Lung (tissue), 12 donors: ENCODE data around the gene TNK2. TPM values are rescaled to one million over a fixed set of nuclear protein-coding genes. Genes with fewer than 3 reads are reported as not detected.

Experiments
- ATAC-seq: fragments of 200-7000 bp; cut with Tn5 transposase; one replicate; pipeline ENCODE4 v1.9.1; 2020; ENCODE audit warnings: moderate number of reproducible peaks; ENCODE audit not compliant: insufficient read depth, low FRiP score
- DNase-seq, 3 donors: peaks; one replicate each; pipeline ENCODE4 v3.0.0-alpha.2; 2013 to 2017
- H3K27ac ChIP-seq, 2 donors: one replicate each; pipeline ENCODE4 v1.5.1; 2013; ENCODE audit warnings: mild to moderate bottlenecking in 2 of 2, moderate library complexity in 2 of 2, control low read depth in 1 of 2, inconsistent platforms in 1 of 2, low read depth in 1 of 2, low read length in 1 of 2
- H3K27me3 ChIP-seq, 3 donors: one replicate each; pipeline ENCODE4 v1.5.1; 2013; ENCODE audit warnings: low read length in 2 of 3; ENCODE audit not compliant: control insufficient read depth in 3 of 3, insufficient read depth in 3 of 3
- H3K36me3 ChIP-seq, 4 donors: one replicate each; pipeline ENCODE4 v1.5.1; 2013; ENCODE audit warnings: low read length in 4 of 4, mild to moderate bottlenecking in 1 of 4, moderate library complexity in 1 of 4; ENCODE audit not compliant: control insufficient read depth in 4 of 4, insufficient read depth in 4 of 4
- H3K4me1 ChIP-seq, 5 donors: one replicate each; pipeline ENCODE4 v1.5.1; 2013; ENCODE audit warnings: low read length in 5 of 5, mild to moderate bottlenecking in 2 of 5, moderate library complexity in 1 of 5; ENCODE audit not compliant: control insufficient read depth in 5 of 5, insufficient read depth in 5 of 5
- H3K4me3 ChIP-seq: one replicate; pipeline ENCODE4 v1.5.1; 2013; ENCODE audit warnings: mild to moderate bottlenecking, control low read depth, moderate library complexity
- H3K9ac ChIP-seq, 2 donors: one replicate each; pipeline ENCODE4 v1.5.1; 2013; ENCODE audit warnings: low read length in 2 of 2, control low read depth in 1 of 2; ENCODE audit not compliant: insufficient read depth in 1 of 2
- H3K9me3 ChIP-seq, 4 donors: one replicate each; pipeline ENCODE4 v1.5.1; 2013; ENCODE audit warnings: low read length in 3 of 4, mild to moderate bottlenecking in 1 of 4, moderate library complexity in 1 of 4; ENCODE audit not compliant: control insufficient read depth in 4 of 4, insufficient read depth in 3 of 4
- CTCF ChIP-seq: IDR thresholded peaks from 2 replicates; pipeline ENCODE4 v1.5.1; 2012; ENCODE audit warnings: mild to moderate bottlenecking; ENCODE audit errors: control extremely low read depth, extremely low read depth
- WGBS, 2 donors: extraction: QIAGEN DNeasy Blood & Tissue Kit; methylation state at CpG; one replicate each; pipeline ENCODE4 v1.1.7; 2013; 5-methylcytosine and 5-hydroxymethylcytosine counted together
- polyA plus RNA-seq, 2 donors: library from polyadenylated mRNA; stranded (reverse); fragments of 200-250 nt; gene quantifications; one replicate each; pipeline ENCODE4 v1.2.1, GENCODE V29; 2013
- total RNA-seq, 2 donors: library from RNA; depleted of rRNA in 1 of 2; stranded (reverse); fragments of >200 nt in 1 of 2; gene quantifications; one replicate each; pipeline ENCODE4 v1.2.1, GENCODE V29; 2014 to 2021
- donor health status: control.
- donor health status: control.
- donor health status: Bipolar disorder and iron deficiency.
- donor health status: healthy.
- donor health status: DM: yes; HTN: yes; CAD: no.

TNK2 gene
- total and polyA plus RNA-seq, 4 donors = 15.0 to 63.5 (median 35.6) TPM

GRCh38 chr3:195859846-195860411, 48.4 kb downstream of the TNK2 start:
- H3K9me3 ChIP-seq = no peaks in the 10 kb centered on the region
- no peak for TF ChIP-seq CTCF

GRCh38 chr3:195859061-195859845, 49.1 kb downstream of the TNK2 start:
- Histone ChIP-seq H3K27me3 (no peaks in the 10 kb centered on the region), H3K9ac (peak overlapping the region in 1 of 2 donors; percentile 54), H3K9me3 (no peaks in the 10 kb centered on the region), H3K27ac (no peak overlapping the region), H3K4me1 (peaks cover 0 to 7% (median 0%) of the 10 kb centered on the region in 5 donors), H3K36me3 (peaks cover 0 to 8% (median 2%) of the 10 kb centered on the region in 4 donors), H3K4me3 (no peak overlapping the region)
- peak; percentile 36 for ATAC-seq
- DNase-seq = peak; percentile 68 to 75 (median 74)
- 14 to 15% methylated on average over 21 of the region's 21 CpGs for WGBS, 2 donors
- TF ChIP-seq CTCF = peak; percentile 98

More at GRCh38 chr3:195859846-195860411, 48.4 kb downstream of the TNK2 start:
- Histone ChIP-seq H3K4me1 (peaks cover 0 to 7% (median 0%) of the 10 kb centered on the region in 5 donors), H3K27ac (no peak overlapping the region), H3K4me3 (no peak overlapping the region), H3K9ac (no peak overlapping the region), H3K36me3 (peaks cover 0 to 8% (median 2%) of the 10 kb centered on the region in 4 donors), H3K27me3 (no peaks in the 10 kb centered on the region)
- ATAC-seq (no peak), DNase-seq (no peak)
- WGBS, 2 donors = 83 to 84% methylated on average over 23 of the region's 23 CpGs

- Histone ChIP-seq H3K36me3 (no peaks in the 10 kb centered on the region), H3K4me1 (peaks cover 0 to 7% (median 0%) of the 10 kb centered on the region in 5 donors), H3K4me3 (no peak overlapping the region), H3K27ac (no peak overlapping the region), H3K9me3 (no peaks in the 10 kb centered on the region), H3K27me3 (no peaks in the 10 kb centered on the region), H3K9ac (no peak overlapping the region)
- 28 to 69% methylated on average over 15 of the region's 15 CpGs for WGBS, 2 donors
- no peak for ATAC-seq
- no peak for TF ChIP-seq CTCF
- no peak for DNase-seq
Measured at GRCh38 chr3:195856410-195857084, 51.8 kb downstream of the TNK2 start.
